Hepatocyte (in vitro differentiated cells): Measurements from ENCODE around the gene CRISPLD2. TPM values are rescaled to one million over a fixed set of nuclear protein-coding genes. Genes with fewer than 3 reads are reported as not detected.
A peak's percentile ranks its signal among the peaks of the same experiment; 100 is the strongest.

Source experiments
- DNase-seq: peaks from one replicate; pipeline ENCODE4 v3.0.0-alpha.2; 2016; ENCODE audit warnings: low spot score
- H2AFZ ChIP-seq: fragments of 200-600 bp; sonication (generic); 2 replicates; pipeline ENCODE4 v1.6.0; 2016; ENCODE audit warnings: antibody characterized with exemption, mild to moderate bottlenecking
- H3K27ac ChIP-seq: fragments of 200-600 bp; sonication (generic); 2 replicates; pipeline ENCODE4 v1.5.1; 2016; ENCODE audit warnings: mild to moderate bottlenecking
- H3K27me3 ChIP-seq: fragments of 200-600 bp; sonication (generic); 2 replicates; pipeline ENCODE4 v1.6.1; 2016
- H3K36me3 ChIP-seq: fragments of 200-600 bp; sonication (generic); replicated peaks from 2 replicates; pipeline ENCODE4 v1.5.1; 2016; ENCODE audit warnings: low read depth; ENCODE audit not compliant: insufficient read depth
- H3K4me1 ChIP-seq: fragments of 200-600 bp; sonication (generic); 2 replicates; pipeline ENCODE4 v1.5.1; 2016; ENCODE audit warnings: mild to moderate bottlenecking, moderate library complexity; ENCODE audit not compliant: insufficient read depth
- H3K4me2 ChIP-seq: fragments of 200-600 bp; sonication (generic); 2 replicates; pipeline ENCODE4 v1.6.0; 2016
- H3K4me3 ChIP-seq: fragments of 200-600 bp; sonication (generic); 2 replicates; pipeline ENCODE4 v1.5.1; 2016; ENCODE audit warnings: mild to moderate bottlenecking
- H3K79me2 ChIP-seq: fragments of 200-600 bp; sonication (generic); 2 replicates; pipeline ENCODE4 v1.6.0; 2017; ENCODE audit warnings: mild to moderate bottlenecking
- H3K9me2 ChIP-seq: fragments of 200-600 bp; sonication (generic); replicated peaks from 2 replicates; pipeline ENCODE4 v1.6.0; 2017; ENCODE audit warnings: mild to moderate bottlenecking; ENCODE audit not compliant: insufficient read depth
- H3K9me3 ChIP-seq: fragments of 200-600 bp; sonication (generic); 2 replicates; pipeline ENCODE4 v1.5.1; 2016; ENCODE audit warnings: low read depth, mild to moderate bottlenecking
- H4K20me1 ChIP-seq: fragments of 200-600 bp; sonication (generic); 2 replicates; pipeline ENCODE4 v1.6.0; 2016; ENCODE audit warnings: mild to moderate bottlenecking; ENCODE audit not compliant: insufficient read depth, poor library complexity, severe bottlenecking
- EZH2 ChIP-seq: fragments of 200-600 bp; sonication (generic); IDR thresholded peaks from 2 replicates; pipeline ENCODE4 v1.6.1; 2016; ENCODE audit warnings: antibody characterized with exemption, mild to moderate bottlenecking, borderline replicate concordance
- EZH2phosphoT487 ChIP-seq: fragments of 200-600 bp; sonication (generic); IDR thresholded peaks from one replicate; pipeline ENCODE4 v1.6.1; 2018; ENCODE audit warnings: antibody characterized with exemption, mild to moderate bottlenecking, low read depth, moderate library complexity; ENCODE audit not compliant: unreplicated experiment, severe bottlenecking
- WGBS: methylation state at CpG from one replicate; pipeline ENCODE4 v1.1.6; 2016; ENCODE audit warnings: low lambda C conversion rate; ENCODE audit errors: missing lambda C conversion rate; 5-methylcytosine and 5-hydroxymethylcytosine counted together
- polyA plus RNA-seq: library from polyadenylated mRNA; unstranded; fragments of >200 nt; fragmentation: Nextera tagmentation; extraction: Ambion mirVana; gene quantifications from 2 replicates; pipeline ENCODE4 v1.2.1, GENCODE V29; 2016
- total RNA-seq: library from RNA; depleted of rRNA; stranded (reverse); fragments of >200 nt; gene quantifications from 2 replicates; pipeline ENCODE4 v1.2.3, GENCODE V29; 2014
- TF ChIP-seq, protein P1 (sequence below): fragments of 200-600 bp; sonication (generic); IDR thresholded peaks from 2 replicates; pipeline ENCODE4 v1.5.1; 2016; ENCODE audit warnings: antibody characterized with exemption, mild to moderate bottlenecking; ENCODE audit not compliant: poor library complexity

The CRISPLD2 gene, protein sequence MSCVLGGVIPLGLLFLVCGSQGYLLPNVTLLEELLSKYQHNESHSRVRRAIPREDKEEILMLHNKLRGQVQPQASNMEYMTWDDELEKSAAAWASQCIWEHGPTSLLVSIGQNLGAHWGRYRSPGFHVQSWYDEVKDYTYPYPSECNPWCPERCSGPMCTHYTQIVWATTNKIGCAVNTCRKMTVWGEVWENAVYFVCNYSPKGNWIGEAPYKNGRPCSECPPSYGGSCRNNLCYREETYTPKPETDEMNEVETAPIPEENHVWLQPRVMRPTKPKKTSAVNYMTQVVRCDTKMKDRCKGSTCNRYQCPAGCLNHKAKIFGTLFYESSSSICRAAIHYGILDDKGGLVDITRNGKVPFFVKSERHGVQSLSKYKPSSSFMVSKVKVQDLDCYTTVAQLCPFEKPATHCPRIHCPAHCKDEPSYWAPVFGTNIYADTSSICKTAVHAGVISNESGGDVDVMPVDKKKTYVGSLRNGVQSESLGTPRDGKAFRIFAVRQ
- 253 and 281 TPM in 2 replicates for total RNA-seq
- 284 and 315 TPM in 2 replicates for polyA plus RNA-seq

DNA sequence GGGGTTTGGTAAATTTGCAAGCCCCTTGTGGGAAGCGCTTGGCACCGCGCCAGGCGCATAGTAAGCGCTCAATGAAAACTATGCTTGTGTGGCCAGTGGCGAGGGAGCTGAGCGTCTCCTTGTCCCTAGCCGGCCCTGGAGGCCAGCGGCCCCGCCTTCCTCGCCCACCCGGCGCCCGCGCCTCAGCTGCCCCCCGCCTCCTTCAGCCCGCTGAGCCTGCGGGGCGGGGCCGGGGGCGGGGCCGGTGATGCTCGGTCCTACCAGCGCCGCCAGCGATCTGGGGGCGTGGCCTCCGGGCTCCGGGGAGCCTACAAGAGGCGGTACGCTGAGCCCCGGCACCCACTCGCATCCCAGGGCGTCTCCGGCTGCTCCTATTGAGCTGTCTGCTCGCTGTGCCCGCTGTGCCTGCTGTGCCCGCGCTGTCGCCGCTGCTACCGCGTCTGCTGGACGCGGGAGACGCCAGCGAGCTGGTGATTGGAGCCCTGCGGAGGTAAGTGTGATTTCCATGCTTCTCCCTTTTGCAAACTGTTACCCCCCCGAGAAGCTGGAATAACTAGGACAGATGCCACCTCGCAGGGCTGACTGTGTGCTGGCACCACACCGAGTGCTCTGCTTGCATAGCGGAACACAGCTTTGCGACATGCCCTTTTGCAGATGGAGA is at the start of gene CRISPLD2:
Gene CRISPLD2 (plus strand): TSS at position 342 of the 661 bp plus-strand sequence. CDS start 18,511 bp downstream, outside the sequence.
- peak within 1 kb of the TSS; percentile 90 for H3K4me2 ChIP-seq
- no peak within 1 kb of the TSS for H2AFZ ChIP-seq
- TF ChIP-seq, protein P1, sequence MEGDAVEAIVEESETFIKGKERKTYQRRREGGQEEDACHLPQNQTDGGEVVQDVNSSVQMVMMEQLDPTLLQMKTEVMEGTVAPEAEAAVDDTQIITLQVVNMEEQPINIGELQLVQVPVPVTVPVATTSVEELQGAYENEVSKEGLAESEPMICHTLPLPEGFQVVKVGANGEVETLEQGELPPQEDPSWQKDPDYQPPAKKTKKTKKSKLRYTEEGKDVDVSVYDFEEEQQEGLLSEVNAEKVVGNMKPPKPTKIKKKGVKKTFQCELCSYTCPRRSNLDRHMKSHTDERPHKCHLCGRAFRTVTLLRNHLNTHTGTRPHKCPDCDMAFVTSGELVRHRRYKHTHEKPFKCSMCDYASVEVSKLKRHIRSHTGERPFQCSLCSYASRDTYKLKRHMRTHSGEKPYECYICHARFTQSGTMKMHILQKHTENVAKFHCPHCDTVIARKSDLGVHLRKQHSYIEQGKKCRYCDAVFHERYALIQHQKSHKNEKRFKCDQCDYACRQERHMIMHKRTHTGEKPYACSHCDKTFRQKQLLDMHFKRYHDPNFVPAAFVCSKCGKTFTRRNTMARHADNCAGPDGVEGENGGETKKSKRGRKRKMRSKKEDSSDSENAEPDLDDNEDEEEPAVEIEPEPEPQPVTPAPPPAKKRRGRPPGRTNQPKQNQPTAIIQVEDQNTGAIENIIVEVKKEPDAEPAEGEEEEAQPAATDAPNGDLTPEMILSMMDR = no peak
- TF ChIP-seq EZH2 = no peak
- peak within 1 kb of the TSS; percentile 64 for H3K4me3 ChIP-seq
- H3K9me2 ChIP-seq = no peaks in the 10 kb centered on the region
- H3K79me2 ChIP-seq = peaks cover 47% of the 10 kb centered on the region
- no peaks in the 10 kb centered on the region for H3K36me3 ChIP-seq
- H4K20me1 ChIP-seq = peaks cover 10% of the 10 kb centered on the region
- no peaks in the 10 kb centered on the region for H3K27me3 ChIP-seq
- peak; percentile 97 for DNase-seq
- peak within 1 kb of the TSS; percentile 96 for H3K27ac ChIP-seq
- peaks cover 6% of the 10 kb centered on the region for H3K4me1 ChIP-seq
- WGBS = 6% methylated on average over 30 of the region's 53 CpGs
- H3K9me3 ChIP-seq = no peaks in the 10 kb centered on the region

- Histone ChIP-seq H3K27ac (no peak overlapping the region), H3K4me1 (peaks cover 7% of the 10 kb centered on the region), H3K27me3 (no peaks in the 10 kb centered on the region), H3K9me2 (no peaks in the 10 kb centered on the region), H3K4me2 (no peak overlapping the region), H3K4me3 (no peak overlapping the region), H3K36me3 (no peaks in the 10 kb centered on the region), H4K20me1 (no peaks in the 10 kb centered on the region), H3K79me2 (peaks cover 22% of the 10 kb centered on the region), H3K9me3 (no peaks in the 10 kb centered on the region), H2AFZ (no peak overlapping the region)
- no peak for DNase-seq
- 91% methylated on average over 10 of the region's 10 CpGs for WGBS
- TF ChIP-seq EZH2 = no peak
- no peak for TF ChIP-seq EZH2phosphoT487
- TF ChIP-seq, protein P1 = no peak
Observed at GRCh38 chr16:84773312-84773711, 46.5 kb upstream of the CRISPLD2 start.

GRCh38 chr16:84774810-84775209 is 45.0 kb upstream of the CRISPLD2 start:
- no peaks in the 10 kb centered on the region for H3K4me1 ChIP-seq
- H4K20me1 ChIP-seq = no peaks in the 10 kb centered on the region
- H3K4me2 ChIP-seq = no peak overlapping the region
- no peak overlapping the region for H3K27ac ChIP-seq
- peaks cover 12% of the 10 kb centered on the region for H3K79me2 ChIP-seq
- no peak for DNase-seq
- TF ChIP-seq EZH2 (no peak), EZH2phosphoT487 (no peak)
- TF ChIP-seq, protein P1 = no peak
- H3K9me2 ChIP-seq = no peaks in the 10 kb centered on the region
- no peaks in the 10 kb centered on the region for H3K27me3 ChIP-seq
- H3K4me3 ChIP-seq = no peak overlapping the region
- 94% methylated on average over 4 of the region's 4 CpGs for WGBS
- peaks cover 5% of the 10 kb centered on the region for H3K36me3 ChIP-seq
- no peak overlapping the region for H2AFZ ChIP-seq
- no peaks in the 10 kb centered on the region for H3K9me3 ChIP-seq
